Measurements from ENCODE around the gene LMNB1.
"Not testable (repeated sequence)": the region's sequence is repeated elsewhere in the genome, so short reads cannot be mapped to it uniquely, and the experiment has no call there.

The LMNB1 gene

DNA sequence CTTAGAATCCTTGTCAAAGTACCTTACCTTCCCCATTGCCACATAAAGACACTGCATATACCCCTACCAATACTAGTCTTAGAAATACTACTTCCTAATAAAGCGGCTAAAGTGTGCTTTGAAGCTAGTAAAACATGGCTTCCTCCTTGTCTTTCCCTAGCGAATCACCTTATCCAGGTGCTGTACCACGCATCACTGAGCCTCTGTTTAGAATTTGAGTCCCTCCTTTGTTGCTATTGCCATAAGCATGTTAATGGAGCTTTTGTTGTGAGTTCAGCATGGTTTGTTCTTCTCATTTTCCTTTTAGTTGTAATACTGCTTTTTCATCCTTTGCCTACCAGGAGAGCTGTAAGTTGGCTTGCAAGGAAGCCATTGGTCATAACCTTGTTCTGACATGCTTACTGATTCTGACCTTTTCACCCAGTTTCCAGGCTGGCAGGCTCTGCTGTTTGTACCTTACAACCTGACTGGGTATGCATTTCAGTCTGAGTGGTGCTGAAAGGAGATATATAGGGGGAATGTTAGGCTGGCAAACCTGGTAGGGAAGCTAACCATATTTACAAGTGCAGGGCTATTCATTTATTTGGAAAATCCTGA is 49.8 kb downstream of the LMNB1 start:
- Histone ChIP-seq H3K79me2 (ENCODE audit: control insufficient read depth, insufficient read depth, low read length, unreplicated experiment) (no peaks in the 10 kb centered on the region), H3K27ac (ENCODE audit: low read depth, low read length) (no peak overlapping the region), H3K4me1 (ENCODE audit: control insufficient read depth, insufficient read depth, low read length, unreplicated experiment) (no peaks in the 10 kb centered on the region), H2AFZ (ENCODE audit: low read length, unreplicated experiment) (no peak overlapping the region), H3K27me3 (ENCODE audit: insufficient read depth, low read length) (no peaks in the 10 kb centered on the region), H3K36me3 (ENCODE audit: insufficient read depth, low read length) (peaks cover 44% of the 10 kb centered on the region; the same call in 1 of the 2 replicates), H3K4me3 (ENCODE audit: low read depth, low read length) (no peak overlapping the region)

DNA sequence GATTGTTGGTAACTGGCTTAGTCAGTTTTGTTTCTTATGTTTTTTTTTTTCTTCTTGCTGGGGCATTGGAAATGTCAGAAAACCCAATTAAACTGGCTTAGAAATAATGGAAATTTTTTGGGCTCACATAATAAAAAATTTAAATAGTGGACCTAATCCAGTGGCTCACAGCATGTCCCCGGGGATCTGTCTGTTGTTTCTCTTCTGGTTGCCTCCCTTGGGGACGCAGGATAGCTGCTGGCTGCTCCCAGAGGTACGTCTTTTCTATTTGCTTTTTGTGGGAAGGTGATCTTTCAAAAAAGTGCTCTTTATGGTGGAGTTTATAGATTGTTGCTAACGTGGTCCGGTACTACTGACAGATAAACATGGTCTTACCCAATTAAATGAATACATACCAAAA is 52.2 kb downstream of the LMNB1 start:
- Histone ChIP-seq H3K36me3 (ENCODE audit: insufficient read depth, low read length) (peaks cover 40% of the 10 kb centered on the region), H2AFZ (ENCODE audit: low read length, unreplicated experiment) (no peak overlapping the region), H3K79me2 (ENCODE audit: control insufficient read depth, insufficient read depth, low read length, unreplicated experiment) (no peaks in the 10 kb centered on the region), H3K27ac (ENCODE audit: low read depth, low read length) (no peak overlapping the region), H3K4me1 (ENCODE audit: control insufficient read depth, insufficient read depth, low read length, unreplicated experiment) (no peaks in the 10 kb centered on the region), H3K27me3 (ENCODE audit: insufficient read depth, low read length) (no peaks in the 10 kb centered on the region), H3K4me3 (ENCODE audit: low read depth, low read length) (no peak overlapping the region)

- H3K36me3 ChIP-seq (ENCODE audit: insufficient read depth, low read length) = peaks cover 36% of the 10 kb centered on the region
- no peaks in the 10 kb centered on the region for H3K27me3 ChIP-seq (ENCODE audit: insufficient read depth, low read length)
- no peak overlapping the region for H3K4me3 ChIP-seq (ENCODE audit: low read depth, low read length)
- H3K79me2 ChIP-seq (ENCODE audit: control insufficient read depth, insufficient read depth, low read length, unreplicated experiment) = no peaks in the 10 kb centered on the region
- no peaks in the 10 kb centered on the region for H3K4me1 ChIP-seq (ENCODE audit: control insufficient read depth, insufficient read depth, low read length, unreplicated experiment)
- no peak overlapping the region for H2AFZ ChIP-seq (ENCODE audit: low read length, unreplicated experiment)
- no peak overlapping the region for H3K27ac ChIP-seq (ENCODE audit: low read depth, low read length)
These were observed 53.1 kb downstream of the LMNB1 start for GRCh38 chr5:126830061-126830460.

DNA sequence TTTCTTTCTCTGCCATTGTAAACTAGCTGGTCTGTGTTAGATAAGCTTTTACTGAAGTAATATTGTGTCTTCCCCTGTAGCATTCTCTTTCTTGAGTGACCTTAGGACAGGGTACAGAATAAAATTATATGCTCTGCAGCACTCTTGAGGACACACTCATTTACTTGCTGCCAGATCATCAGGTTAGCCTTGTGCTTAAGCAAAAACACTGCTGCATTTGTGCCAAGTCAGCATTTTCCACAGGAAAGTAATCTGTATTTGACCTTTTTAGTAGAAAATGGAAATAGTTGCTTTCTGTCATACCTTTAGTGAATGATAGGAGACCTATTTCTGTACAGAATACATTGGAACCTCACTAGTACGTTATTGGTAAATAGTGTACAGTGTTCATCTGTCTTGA is 54.2 kb downstream of the LMNB1 start:
- Histone ChIP-seq H3K79me2 (ENCODE audit: control insufficient read depth, insufficient read depth, low read length, unreplicated experiment) (no peaks in the 10 kb centered on the region), H3K4me1 (ENCODE audit: control insufficient read depth, insufficient read depth, low read length, unreplicated experiment) (no peaks in the 10 kb centered on the region)

GRCh38 chr5:126836778-126837177 is 59.8 kb downstream of the LMNB1 start:
- Histone ChIP-seq H3K36me3 (ENCODE audit: insufficient read depth, low read length) (peaks cover 13% of the 10 kb centered on the region), H3K27me3 (ENCODE audit: insufficient read depth, low read length) (no peaks in the 10 kb centered on the region), H3K79me2 (ENCODE audit: control insufficient read depth, insufficient read depth, low read length, unreplicated experiment) (no peaks in the 10 kb centered on the region), H2AFZ (ENCODE audit: low read length, unreplicated experiment) (no peak overlapping the region), H3K27ac (ENCODE audit: low read depth, low read length) (no peak overlapping the region), H3K4me1 (ENCODE audit: control insufficient read depth, insufficient read depth, low read length, unreplicated experiment) (no peaks in the 10 kb centered on the region), H3K4me3 (ENCODE audit: low read depth, low read length) (no peak overlapping the region)

More for the DNA sequence above, 54.2 kb downstream of the LMNB1 start:
- Histone ChIP-seq H3K4me3 (ENCODE audit: low read depth, low read length) (no peak overlapping the region), H3K27ac (ENCODE audit: low read depth, low read length) (no peak overlapping the region), H2AFZ (ENCODE audit: low read length, unreplicated experiment) (no peak overlapping the region), H3K36me3 (ENCODE audit: insufficient read depth, low read length) (peaks cover 33% of the 10 kb centered on the region), H3K27me3 (ENCODE audit: insufficient read depth, low read length) (no peaks in the 10 kb centered on the region)

DNA sequence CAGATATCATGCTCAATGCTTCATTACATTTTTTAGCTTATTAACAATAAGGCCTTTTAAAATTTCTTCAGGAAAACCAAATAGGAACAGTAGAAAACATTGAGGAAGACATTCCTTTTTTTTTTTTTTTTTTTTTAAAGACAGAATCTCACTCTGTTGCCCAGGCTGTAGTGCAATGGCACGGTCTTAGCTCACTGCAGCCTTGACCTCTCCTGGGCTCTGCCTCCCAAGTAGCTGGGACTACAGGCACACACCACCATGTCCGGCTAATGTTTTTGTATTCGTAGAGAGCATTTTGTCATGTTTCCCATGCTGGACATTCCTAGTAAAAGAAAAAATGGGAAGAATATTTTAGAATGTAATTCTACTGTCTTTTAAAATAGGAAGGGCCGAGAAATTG is 60.3 kb downstream of the LMNB1 start:
- H2AFZ ChIP-seq (ENCODE audit: low read length, unreplicated experiment) = no peak overlapping the region
- H3K36me3 ChIP-seq (ENCODE audit: insufficient read depth, low read length) = peaks cover 13% of the 10 kb centered on the region
- no peak overlapping the region for H3K4me3 ChIP-seq (ENCODE audit: low read depth, low read length)
- H3K27me3 ChIP-seq (ENCODE audit: insufficient read depth, low read length) = no peaks in the 10 kb centered on the region
- no peak overlapping the region for H3K27ac ChIP-seq (ENCODE audit: low read depth, low read length)
- no peaks in the 10 kb centered on the region for H3K4me1 ChIP-seq (ENCODE audit: control insufficient read depth, insufficient read depth, low read length, unreplicated experiment)
- H3K79me2 ChIP-seq (ENCODE audit: control insufficient read depth, insufficient read depth, low read length, unreplicated experiment) = no peaks in the 10 kb centered on the region

DNA sequence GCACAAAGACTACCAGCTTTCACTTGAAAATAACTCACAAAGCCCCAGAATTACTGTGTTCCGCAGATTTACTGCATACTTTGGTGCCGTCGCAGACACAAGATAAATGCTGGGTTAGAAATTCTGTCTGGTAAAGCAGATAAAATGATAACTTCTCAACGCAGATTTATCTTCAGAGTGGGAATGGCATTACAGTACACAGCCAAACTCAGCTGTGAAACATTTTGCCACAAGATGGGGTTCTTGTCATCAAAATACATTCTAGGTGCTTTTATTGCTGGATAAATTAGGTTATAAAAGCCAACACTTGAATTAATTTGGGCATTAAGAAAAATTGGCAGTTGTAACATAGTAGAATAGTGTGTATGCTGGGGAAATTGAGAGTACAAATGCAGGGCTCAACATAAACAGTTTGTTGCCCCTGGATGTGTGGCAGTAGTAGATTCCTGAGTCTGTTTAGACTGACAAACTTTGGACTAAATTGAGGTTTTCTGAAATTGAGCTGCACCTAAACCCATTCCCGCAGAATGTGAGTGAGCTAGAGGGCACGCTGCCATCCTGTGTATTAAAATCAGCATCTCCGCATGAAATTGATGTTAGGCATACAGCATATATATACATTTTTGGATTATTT is 61.1 kb downstream of the LMNB1 start:
- H3K27me3 ChIP-seq (ENCODE audit: insufficient read depth, low read length) = no peaks in the 10 kb centered on the region
- H3K27ac ChIP-seq (ENCODE audit: low read depth, low read length) = no peak overlapping the region
- no peaks in the 10 kb centered on the region for H3K4me1 ChIP-seq (ENCODE audit: control insufficient read depth, insufficient read depth, low read length, unreplicated experiment)
- H3K36me3 ChIP-seq (ENCODE audit: insufficient read depth, low read length) = peaks cover 10% of the 10 kb centered on the region
- no peaks in the 10 kb centered on the region for H3K79me2 ChIP-seq (ENCODE audit: control insufficient read depth, insufficient read depth, low read length, unreplicated experiment)
- H3K4me3 ChIP-seq (ENCODE audit: low read depth, low read length) = no peak overlapping the region
- H2AFZ ChIP-seq (ENCODE audit: low read length, unreplicated experiment) = no peak overlapping the region

DNA sequence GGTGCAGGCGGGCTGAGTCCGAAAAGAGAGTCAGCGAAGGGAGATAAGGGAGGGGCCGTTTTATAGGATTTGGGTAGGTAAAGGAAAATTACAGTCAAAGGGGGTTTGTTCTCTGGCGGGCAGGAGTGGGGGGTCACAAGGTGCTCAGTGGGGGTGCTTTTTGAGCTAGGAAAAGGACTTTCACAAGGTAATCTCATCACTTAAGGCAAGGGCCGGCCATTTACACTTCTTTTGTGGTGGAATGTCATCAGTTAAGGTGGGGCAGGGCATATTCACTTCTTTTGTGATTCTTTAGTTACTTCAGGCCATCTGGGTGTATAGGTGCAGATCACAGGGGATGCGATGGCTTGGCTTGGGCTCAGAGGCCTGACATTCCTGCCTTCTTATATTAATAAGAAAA is 62.5 kb downstream of the LMNB1 start:
- H3K36me3 ChIP-seq (ENCODE audit: insufficient read depth, low read length); H3K4me1 ChIP-seq (ENCODE audit: control insufficient read depth, insufficient read depth, low read length, unreplicated experiment); H3K27me3 ChIP-seq (ENCODE audit: insufficient read depth, low read length); H3K4me3 ChIP-seq (ENCODE audit: low read depth, low read length); H3K79me2 ChIP-seq (ENCODE audit: control insufficient read depth, insufficient read depth, low read length, unreplicated experiment); H2AFZ ChIP-seq (ENCODE audit: low read length, unreplicated experiment); H3K27ac ChIP-seq (ENCODE audit: low read depth, low read length): not testable (repeated sequence)

DNA sequence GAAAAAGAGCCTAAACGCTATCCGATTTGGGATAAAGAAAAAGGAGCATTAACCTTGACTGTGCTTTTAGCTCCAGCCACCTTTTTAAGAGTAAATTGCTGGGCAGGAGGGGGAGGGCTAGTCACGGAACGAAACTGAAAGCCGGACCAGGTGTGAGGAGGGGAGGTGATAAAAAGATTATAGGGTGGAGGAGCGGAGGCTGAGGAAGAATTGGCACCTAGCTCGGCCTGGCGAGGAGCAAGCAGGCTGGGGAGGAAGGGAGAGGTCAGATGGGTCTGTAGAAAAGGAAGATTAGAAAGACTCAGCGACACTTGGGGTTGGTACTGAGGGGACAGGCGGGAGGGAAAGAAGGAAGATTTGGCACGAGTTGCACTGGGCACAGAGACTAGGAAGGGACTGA is 66.4 kb downstream of the LMNB1 start:
- H2AFZ ChIP-seq (ENCODE audit: low read length, unreplicated experiment); H3K4me3 ChIP-seq (ENCODE audit: low read depth, low read length); H3K36me3 ChIP-seq (ENCODE audit: insufficient read depth, low read length); H3K27ac ChIP-seq (ENCODE audit: low read depth, low read length); H3K27me3 ChIP-seq (ENCODE audit: insufficient read depth, low read length); H3K79me2 ChIP-seq (ENCODE audit: control insufficient read depth, insufficient read depth, low read length, unreplicated experiment); H3K4me1 ChIP-seq (ENCODE audit: control insufficient read depth, insufficient read depth, low read length, unreplicated experiment): not testable (repeated sequence)

DNA sequence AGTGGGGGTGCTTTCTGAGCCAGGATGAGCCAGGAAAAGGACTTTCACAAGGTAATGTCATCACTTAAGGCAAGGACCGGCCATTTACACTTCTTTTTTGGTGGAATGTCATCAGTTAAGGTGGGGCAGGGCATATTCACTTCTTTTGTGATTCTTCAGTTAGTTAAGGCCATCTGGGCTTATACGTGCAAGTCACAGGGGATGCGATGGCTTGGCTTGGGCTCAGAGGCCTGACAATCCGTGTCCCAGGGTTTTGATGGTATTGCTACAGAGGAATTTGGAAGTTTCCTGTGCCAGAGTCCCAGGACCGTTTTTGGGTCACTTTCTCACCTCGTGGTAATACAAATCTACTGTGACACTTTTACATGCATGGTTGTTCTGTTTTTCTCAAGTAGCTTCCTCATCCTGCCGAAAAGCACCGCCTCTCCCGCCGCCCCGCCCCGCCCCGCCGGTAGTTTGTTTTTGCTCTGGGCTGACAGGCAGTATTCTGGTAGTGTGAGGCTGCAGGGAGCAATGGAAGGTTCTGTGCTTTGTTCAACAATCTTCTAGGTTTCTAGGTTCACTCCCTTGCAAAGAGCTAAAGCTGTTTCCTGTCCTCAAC is 68.6 kb downstream of the LMNB1 start:
- H3K79me2 ChIP-seq (ENCODE audit: control insufficient read depth, insufficient read depth, low read length, unreplicated experiment); H3K27me3 ChIP-seq (ENCODE audit: insufficient read depth, low read length); H3K36me3 ChIP-seq (ENCODE audit: insufficient read depth, low read length); H2AFZ ChIP-seq (ENCODE audit: low read length, unreplicated experiment); H3K4me3 ChIP-seq (ENCODE audit: low read depth, low read length); H3K4me1 ChIP-seq (ENCODE audit: control insufficient read depth, insufficient read depth, low read length, unreplicated experiment); H3K27ac ChIP-seq (ENCODE audit: low read depth, low read length): not testable (repeated sequence)

DNA sequence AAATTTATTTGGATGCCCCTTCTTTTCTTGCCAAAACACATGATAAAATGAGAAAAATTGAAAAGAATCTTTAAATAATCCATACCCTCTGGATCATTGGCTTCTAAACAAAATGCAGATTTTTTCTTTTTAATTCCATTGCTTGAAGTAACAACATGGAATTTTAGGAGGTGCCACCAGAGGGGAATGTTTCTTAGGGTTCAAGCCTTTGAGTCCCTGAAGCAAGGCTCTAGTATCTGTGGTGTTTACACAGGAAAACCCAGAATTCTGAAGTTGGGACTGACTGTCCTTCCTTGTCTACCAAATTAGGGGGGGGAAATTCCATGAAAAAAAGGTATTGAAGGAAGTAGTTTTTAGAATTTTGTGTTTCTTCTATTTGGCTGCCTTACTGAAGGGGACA is 69.4 kb downstream of the LMNB1 start:
- Histone ChIP-seq H2AFZ (ENCODE audit: low read length, unreplicated experiment) (no peak overlapping the region), H3K27me3 (ENCODE audit: insufficient read depth, low read length) (no peaks in the 10 kb centered on the region), H3K27ac (ENCODE audit: low read depth, low read length) (no peak overlapping the region)

More for the DNA sequence above, 69.4 kb downstream of the LMNB1 start:
- no peaks in the 10 kb centered on the region for H3K79me2 ChIP-seq (ENCODE audit: control insufficient read depth, insufficient read depth, low read length, unreplicated experiment)
- H3K36me3 ChIP-seq (ENCODE audit: insufficient read depth, low read length) = no peaks in the 10 kb centered on the region
- peaks cover under 1% of the 10 kb centered on the region for H3K4me1 ChIP-seq (ENCODE audit: control insufficient read depth, insufficient read depth, low read length, unreplicated experiment)
- no peak overlapping the region for H3K4me3 ChIP-seq (ENCODE audit: low read depth, low read length)
